ENCODE results near the gene NNMT. TPM values are rescaled to one million over a fixed set of nuclear protein-coding genes. Genes with fewer than 3 reads are reported as not detected.

NNMT gene
- total RNA-seq, 1 donor from 2014 or later: 26.7 TPM

GRCh38 chr11:114348200-114349191 is 52.3 kb downstream of the NNMT start:
- peak; percentile 35 for DNase-seq

- no peak for DNase-seq
Measured at GRCh38 chr11:114350022-114350421, 53.8 kb downstream of the NNMT start.

- DNase-seq: no peak
Measured at GRCh38 chr11:114353443-114353842, 57.2 kb downstream of the NNMT start.

- DNase-seq: peak; percentile 61
Measured at GRCh38 chr11:114354076-114354475, 57.9 kb downstream of the NNMT start.

GRCh38 chr11:114358716-114359115 is 62.5 kb downstream of the NNMT start:
- DNase-seq: no peak

- DNase-seq: no peak
Measured at GRCh38 chr11:114359342-114359741, 63.1 kb downstream of the NNMT start.

GRCh38 chr11:114362326-114362725 is 66.1 kb downstream of the NNMT start:
- DNase-seq: no peak

- DNase-seq: no peak
Measured at GRCh38 chr11:114362958-114363357, 66.8 kb downstream of the NNMT start.

Other genes with a start within 250 kb of the NNMT start
- gene ZBTB16, start 236.7 kb upstream of the NNMT start, total RNA-seq: 25.6 TPM
- 4.5 TPM for gene C11orf71, start 104.1 kb downstream of the NNMT start, total RNA-seq
- gene RBM7, start 104.3 kb downstream of the NNMT start, total RNA-seq: 40.9 TPM
- 78.6 TPM for gene REXO2, start 143.1 kb downstream of the NNMT start, total RNA-seq

All from skin of body (tissue), 2 donors.